Measurements from ENCODE around the gene SMYD3.

Gene SMYD3

GRCh38 chr1:245840971-245841370 is 666.1 kb downstream of the SMYD3 start:
- H3K4me2 ChIP-seq (ENCODE audit: low read depth, low read length, poor library complexity, severe bottlenecking): no peak overlapping the region
- no peaks in the 10 kb centered on the region for H3K27me3 ChIP-seq (ENCODE audit: low read length)
- no peaks in the 10 kb centered on the region for H4K20me1 ChIP-seq (ENCODE audit: low read depth, low read length)
- no peaks in the 10 kb centered on the region for H3K79me2 ChIP-seq (ENCODE audit: insufficient read depth, low read length)
- no peaks in the 10 kb centered on the region for H3K9me2 ChIP-seq (replicated peaks; ENCODE audit: insufficient read depth, low read length)
- no peak overlapping the region for H3K27ac ChIP-seq (ENCODE audit: low read depth, low read length)
- no peak overlapping the region for H3K9ac ChIP-seq (ENCODE audit: low read length)
- H2AFZ ChIP-seq (ENCODE audit: low read depth, low read length, severe bottlenecking): no peak overlapping the region
- H3K9me3 ChIP-seq (ENCODE audit: insufficient read depth, low read length): no peaks in the 10 kb centered on the region
- no peak for TF ChIP-seq EZH2phosphoT487 (conservative IDR thresholded peaks at IDR 0.05; ENCODE audit: low read length)
- no peaks in the 10 kb centered on the region for H3F3A ChIP-seq (ENCODE audit: insufficient read depth)
- H3K4me3 ChIP-seq (ENCODE audit: insufficient read depth, low read length, poor library complexity, severe bottlenecking): no peak overlapping the region
- no peaks in the 10 kb centered on the region for H3K36me3 ChIP-seq (ENCODE audit: low read length)

GRCh38 chr1:245837718-245838117 is 669.4 kb downstream of the SMYD3 start:
- Histone ChIP-seq H3K4me3 (ENCODE audit: insufficient read depth, low read length, poor library complexity, severe bottlenecking) (no peak overlapping the region), H3F3A (ENCODE audit: insufficient read depth) (no peaks in the 10 kb centered on the region), H3K4me2 (ENCODE audit: low read depth, low read length, poor library complexity, severe bottlenecking) (no peak overlapping the region), H2AFZ (ENCODE audit: low read depth, low read length, severe bottlenecking) (no peak overlapping the region), H3K9me3 (ENCODE audit: insufficient read depth, low read length) (no peaks in the 10 kb centered on the region), H3K27me3 (ENCODE audit: low read length) (no peaks in the 10 kb centered on the region), H4K20me1 (ENCODE audit: low read depth, low read length) (no peaks in the 10 kb centered on the region), H3K36me3 (ENCODE audit: low read length) (no peaks in the 10 kb centered on the region), H3K79me2 (ENCODE audit: insufficient read depth, low read length) (no peaks in the 10 kb centered on the region), H3K27ac (ENCODE audit: low read depth, low read length) (no peak overlapping the region), H3K9me2 (replicated peaks; ENCODE audit: insufficient read depth, low read length) (no peaks in the 10 kb centered on the region), H3K9ac (ENCODE audit: low read length) (no peak overlapping the region)
- TF ChIP-seq CTCF (IDR thresholded peaks at IDR 0.05; ENCODE audit: insufficient read depth, low read length, poor library complexity, severe bottlenecking) (no peak), EZH2phosphoT487 (conservative IDR thresholded peaks at IDR 0.05; ENCODE audit: low read length) (no peak)

GRCh38 chr1:245835386-245835785 is 671.7 kb downstream of the SMYD3 start:
- H3K9ac ChIP-seq (ENCODE audit: low read length): no peak overlapping the region
- no peak overlapping the region for H3K4me2 ChIP-seq (ENCODE audit: low read depth, low read length, poor library complexity, severe bottlenecking)
- no peak overlapping the region for H3K4me3 ChIP-seq (ENCODE audit: insufficient read depth, low read length, poor library complexity, severe bottlenecking)
- no peaks in the 10 kb centered on the region for H3K36me3 ChIP-seq (ENCODE audit: low read length)
- H4K20me1 ChIP-seq (ENCODE audit: low read depth, low read length): no peaks in the 10 kb centered on the region
- no peaks in the 10 kb centered on the region for H3K79me2 ChIP-seq (ENCODE audit: insufficient read depth, low read length)
- H2AFZ ChIP-seq (ENCODE audit: low read depth, low read length, severe bottlenecking): no peak overlapping the region
- no peaks in the 10 kb centered on the region for H3K9me2 ChIP-seq (replicated peaks; ENCODE audit: insufficient read depth, low read length)
- TF ChIP-seq CTCF (IDR thresholded peaks at IDR 0.05; ENCODE audit: insufficient read depth, low read length, poor library complexity, severe bottlenecking): no peak
- TF ChIP-seq EZH2phosphoT487 (conservative IDR thresholded peaks at IDR 0.05; ENCODE audit: low read length): no peak
- H3K9me3 ChIP-seq (ENCODE audit: insufficient read depth, low read length): no peaks in the 10 kb centered on the region
- no peaks in the 10 kb centered on the region for H3K27me3 ChIP-seq (ENCODE audit: low read length)
- H3F3A ChIP-seq (ENCODE audit: insufficient read depth): no peaks in the 10 kb centered on the region
- no peak overlapping the region for H3K27ac ChIP-seq (ENCODE audit: low read depth, low read length)

GRCh38 chr1:245834002-245834401 is 673.1 kb downstream of the SMYD3 start:
- Histone ChIP-seq H3K9ac (ENCODE audit: low read length) (no peak overlapping the region), H3K27me3 (ENCODE audit: low read length) (no peaks in the 10 kb centered on the region), H3K36me3 (ENCODE audit: low read length) (no peaks in the 10 kb centered on the region), H3K79me2 (ENCODE audit: insufficient read depth, low read length) (no peaks in the 10 kb centered on the region), H3K9me2 (replicated peaks; ENCODE audit: insufficient read depth, low read length) (no peaks in the 10 kb centered on the region), H3K27ac (ENCODE audit: low read depth, low read length) (no peak overlapping the region), H3K4me2 (ENCODE audit: low read depth, low read length, poor library complexity, severe bottlenecking) (no peak overlapping the region), H3K4me3 (ENCODE audit: insufficient read depth, low read length, poor library complexity, severe bottlenecking) (no peak overlapping the region), H4K20me1 (ENCODE audit: low read depth, low read length) (no peaks in the 10 kb centered on the region), H2AFZ (ENCODE audit: low read depth, low read length, severe bottlenecking) (no peak overlapping the region), H3F3A (ENCODE audit: insufficient read depth) (no peaks in the 10 kb centered on the region), H3K9me3 (ENCODE audit: insufficient read depth, low read length) (no peaks in the 10 kb centered on the region)
- no peak for TF ChIP-seq CTCF (IDR thresholded peaks at IDR 0.05; ENCODE audit: insufficient read depth, low read length, poor library complexity, severe bottlenecking)
- TF ChIP-seq EZH2phosphoT487 (conservative IDR thresholded peaks at IDR 0.05; ENCODE audit: low read length): no peak
